ENCODE data around the gene LITAF.

The LITAF gene

GRCh38 chr16:11550791-11551498 lies 35.8 kb downstream of the LITAF start:
- Histone ChIP-seq H3K9me3 (ENCODE audit: control insufficient read depth, insufficient read depth, low read length) (no peaks in the 10 kb centered on the region), H3K4me1 (ENCODE audit: insufficient read depth, low read length) (no peaks in the 10 kb centered on the region), H3K9ac (ENCODE audit: low read depth, low read length) (no peak overlapping the region), H3K36me3 (ENCODE audit: insufficient read depth, low read length) (peaks cover 40% of the 10 kb centered on the region)

- peaks cover 7% of the 10 kb centered on the region for H3K4me1 ChIP-seq (ENCODE audit: insufficient read depth, low read length)
- no peak overlapping the region for H3K9ac ChIP-seq (ENCODE audit: low read depth, low read length)
- H3K36me3 ChIP-seq (ENCODE audit: insufficient read depth, low read length): peaks cover 21% of the 10 kb centered on the region
- H3K9me3 ChIP-seq (ENCODE audit: control insufficient read depth, insufficient read depth, low read length): peaks cover 3% of the 10 kb centered on the region; the same call in 1 of the 2 replicates
These were observed 39.4 kb downstream of the LITAF start for GRCh38 chr16:11547118-11547916.

GRCh38 chr16:11546608-11547061 lies 40.1 kb downstream of the LITAF start:
- peaks cover 7% of the 10 kb centered on the region for H3K4me1 ChIP-seq (ENCODE audit: insufficient read depth, low read length)
- peaks cover 15% of the 10 kb centered on the region for H3K36me3 ChIP-seq (ENCODE audit: insufficient read depth, low read length)
- H3K9ac ChIP-seq (ENCODE audit: low read depth, low read length): no peak overlapping the region
- H3K9me3 ChIP-seq (ENCODE audit: control insufficient read depth, insufficient read depth, low read length): peaks cover 3% of the 10 kb centered on the region; the same call in 1 of the 2 replicates

GRCh38 chr16:11543661-11544393 lies 42.9 kb downstream of the LITAF start:
- peaks cover 7% of the 10 kb centered on the region for H3K4me1 ChIP-seq (ENCODE audit: insufficient read depth, low read length)
- no peak overlapping the region for H3K9ac ChIP-seq (ENCODE audit: low read depth, low read length)
- peaks cover 9% of the 10 kb centered on the region; the same call in 1 of the 2 replicates for H3K36me3 ChIP-seq (ENCODE audit: insufficient read depth, low read length)
- peaks cover 3% of the 10 kb centered on the region; the same call in 1 of the 2 replicates for H3K9me3 ChIP-seq (ENCODE audit: control insufficient read depth, insufficient read depth, low read length)

- Histone ChIP-seq H3K9me3 (ENCODE audit: control insufficient read depth, insufficient read depth, low read length) (peaks cover 3% of the 10 kb centered on the region; the same call in 1 of the 2 replicates), H3K4me1 (ENCODE audit: insufficient read depth, low read length) (peaks cover 7% of the 10 kb centered on the region), H3K9ac (ENCODE audit: low read depth, low read length) (no peak overlapping the region), H3K36me3 (ENCODE audit: insufficient read depth, low read length) (no peaks in the 10 kb centered on the region)
These were observed 44.5 kb downstream of the LITAF start for GRCh38 chr16:11542069-11542744.

GRCh38 chr16:11539641-11540050 lies 47.1 kb downstream of the LITAF start:
- no peaks in the 10 kb centered on the region for H3K9me3 ChIP-seq (ENCODE audit: control insufficient read depth, insufficient read depth, low read length)
- no peak overlapping the region for H3K9ac ChIP-seq (ENCODE audit: low read depth, low read length)
- H3K36me3 ChIP-seq (ENCODE audit: insufficient read depth, low read length): no peaks in the 10 kb centered on the region
- H3K4me1 ChIP-seq (ENCODE audit: insufficient read depth, low read length): peaks cover 7% of the 10 kb centered on the region

- Histone ChIP-seq H3K4me1 (ENCODE audit: insufficient read depth, low read length) (peaks cover 4% of the 10 kb centered on the region), H3K9me3 (ENCODE audit: control insufficient read depth, insufficient read depth, low read length) (no peaks in the 10 kb centered on the region), H3K9ac (ENCODE audit: low read depth, low read length) (no peak overlapping the region), H3K36me3 (ENCODE audit: insufficient read depth, low read length) (no peaks in the 10 kb centered on the region)
These were observed 47.8 kb downstream of the LITAF start for GRCh38 chr16:11538880-11539279.

- no peaks in the 10 kb centered on the region for H3K36me3 ChIP-seq (ENCODE audit: insufficient read depth, low read length)
- no peaks in the 10 kb centered on the region; the same call in 1 of the 2 replicates for H3K4me1 ChIP-seq (ENCODE audit: insufficient read depth, low read length)
- no peak overlapping the region for H3K9ac ChIP-seq (ENCODE audit: low read depth, low read length)
- H3K9me3 ChIP-seq (ENCODE audit: control insufficient read depth, insufficient read depth, low read length): no peaks in the 10 kb centered on the region
These were observed 50.4 kb downstream of the LITAF start for GRCh38 chr16:11536104-11536866.

- peaks cover 1% of the 10 kb centered on the region; the same call in 1 of the 2 replicates for H3K4me1 ChIP-seq (ENCODE audit: insufficient read depth, low read length)
- no peaks in the 10 kb centered on the region for H3K36me3 ChIP-seq (ENCODE audit: insufficient read depth, low read length)
- H3K9me3 ChIP-seq (ENCODE audit: control insufficient read depth, insufficient read depth, low read length): no peaks in the 10 kb centered on the region
- no peak overlapping the region for H3K9ac ChIP-seq (ENCODE audit: low read depth, low read length)
These were observed 51.2 kb downstream of the LITAF start for GRCh38 chr16:11535494-11535893.

GRCh38 chr16:11534262-11534661 lies 52.5 kb downstream of the LITAF start:
- Histone ChIP-seq H3K4me1 (ENCODE audit: insufficient read depth, low read length) (peaks cover 7% of the 10 kb centered on the region; the same call in 1 of the 2 replicates), H3K9me3 (ENCODE audit: control insufficient read depth, insufficient read depth, low read length) (no peaks in the 10 kb centered on the region), H3K36me3 (ENCODE audit: insufficient read depth, low read length) (no peaks in the 10 kb centered on the region), H3K9ac (ENCODE audit: low read depth, low read length) (no peak overlapping the region)

- Histone ChIP-seq H3K36me3 (ENCODE audit: insufficient read depth, low read length) (no peaks in the 10 kb centered on the region), H3K9ac (ENCODE audit: low read depth, low read length) (no peak overlapping the region), H3K4me1 (ENCODE audit: insufficient read depth, low read length) (peaks cover 7% of the 10 kb centered on the region; the same call in 1 of the 2 replicates), H3K9me3 (ENCODE audit: control insufficient read depth, insufficient read depth, low read length) (no peaks in the 10 kb centered on the region)
These were observed 53.1 kb downstream of the LITAF start for GRCh38 chr16:11533588-11533987.

GRCh38 chr16:11530171-11530940 lies 56.4 kb downstream of the LITAF start:
- H3K4me1 ChIP-seq (ENCODE audit: insufficient read depth, low read length): peaks cover 7% of the 10 kb centered on the region; the same call in 1 of the 2 replicates
- no peak overlapping the region for H3K9ac ChIP-seq (ENCODE audit: low read depth, low read length)
- no peaks in the 10 kb centered on the region for H3K9me3 ChIP-seq (ENCODE audit: control insufficient read depth, insufficient read depth, low read length)
- no peaks in the 10 kb centered on the region for H3K36me3 ChIP-seq (ENCODE audit: insufficient read depth, low read length)

- H3K4me1 ChIP-seq (ENCODE audit: insufficient read depth, low read length): peaks cover 7% of the 10 kb centered on the region; the same call in 1 of the 2 replicates
- no peaks in the 10 kb centered on the region for H3K36me3 ChIP-seq (ENCODE audit: insufficient read depth, low read length)
- H3K9me3 ChIP-seq (ENCODE audit: control insufficient read depth, insufficient read depth, low read length): no peaks in the 10 kb centered on the region
- no peak overlapping the region for H3K9ac ChIP-seq (ENCODE audit: low read depth, low read length)
These were observed 57.4 kb downstream of the LITAF start for GRCh38 chr16:11529285-11529684.

All from ES-I3 (cell line).